Measurements from ENCODE around the gene GNB1.
A peak's percentile ranks its signal among the peaks of the same experiment; 100 is the strongest.

GNB1 gene

GRCh38 chr1:1922702-1922955 is 31.7 kb upstream of the GNB1 start:
- DNase-seq = no peak

GRCh38 chr1:1921901-1922701 is 31.2 kb upstream of the GNB1 start:
- no peak for DNase-seq

GRCh38 chr1:1921459-1921862 is 30.6 kb upstream of the GNB1 start:
- no peak for DNase-seq

- DNase-seq = no peak
These were observed 29.9 kb upstream of the GNB1 start for GRCh38 chr1:1920608-1921458.

- no peak for DNase-seq
These were observed 29.2 kb upstream of the GNB1 start for GRCh38 chr1:1920057-1920607.

- DNase-seq = peak; percentile 29
These were observed 28.6 kb upstream of the GNB1 start for GRCh38 chr1:1919304-1920056.

GRCh38 chr1:1918901-1919303 is 28.0 kb upstream of the GNB1 start, which contains the start of gene TMEM52:
Gene TMEM52, minus strand, starts transcription at chr1:1919279. Its CDS starts 14 bp downstream, at chr1:1919265.
- no peak for DNase-seq

GRCh38 chr1:1917995-1918900 is 27.4 kb upstream of the GNB1 start:
- no peak for DNase-seq

- no peak for DNase-seq
These were observed 26.6 kb upstream of the GNB1 start for GRCh38 chr1:1917304-1917976.

- DNase-seq = no peak
These were observed 26.0 kb upstream of the GNB1 start for GRCh38 chr1:1916851-1917251.

GRCh38 chr1:1915911-1916840 is 25.3 kb upstream of the GNB1 start:
- no peak for DNase-seq

GRCh38 chr1:1914971-1915692 is 24.2 kb upstream of the GNB1 start, which contains the start of gene CALML6:
Gene CALML6, plus strand, starts transcription at chr1:1915260. Its CDS starts 21 bp downstream, at chr1:1915281.
- no peak for DNase-seq

GRCh38 chr1:1914101-1914970 is 23.4 kb upstream of the GNB1 start:
- no peak for DNase-seq

GRCh38 chr1:1911350-1912041 is 20.6 kb upstream of the GNB1 start:
- DNase-seq = no peak

GRCh38 chr1:1910651-1911331 is 19.9 kb upstream of the GNB1 start:
- no peak for DNase-seq

- no peak for DNase-seq
These were observed 19.2 kb upstream of the GNB1 start for GRCh38 chr1:1910033-1910465.

- no peak for DNase-seq
These were observed 17.6 kb upstream of the GNB1 start for GRCh38 chr1:1908506-1908791.
